ENCODE results near the gene HES4. TPM values are rescaled to one million over a fixed set of nuclear protein-coding genes. Genes with fewer than 3 reads are reported as not detected.

HES4 gene
- total RNA-seq, 1 experiment from 2014 or later, result 145 TPM

DNA sequence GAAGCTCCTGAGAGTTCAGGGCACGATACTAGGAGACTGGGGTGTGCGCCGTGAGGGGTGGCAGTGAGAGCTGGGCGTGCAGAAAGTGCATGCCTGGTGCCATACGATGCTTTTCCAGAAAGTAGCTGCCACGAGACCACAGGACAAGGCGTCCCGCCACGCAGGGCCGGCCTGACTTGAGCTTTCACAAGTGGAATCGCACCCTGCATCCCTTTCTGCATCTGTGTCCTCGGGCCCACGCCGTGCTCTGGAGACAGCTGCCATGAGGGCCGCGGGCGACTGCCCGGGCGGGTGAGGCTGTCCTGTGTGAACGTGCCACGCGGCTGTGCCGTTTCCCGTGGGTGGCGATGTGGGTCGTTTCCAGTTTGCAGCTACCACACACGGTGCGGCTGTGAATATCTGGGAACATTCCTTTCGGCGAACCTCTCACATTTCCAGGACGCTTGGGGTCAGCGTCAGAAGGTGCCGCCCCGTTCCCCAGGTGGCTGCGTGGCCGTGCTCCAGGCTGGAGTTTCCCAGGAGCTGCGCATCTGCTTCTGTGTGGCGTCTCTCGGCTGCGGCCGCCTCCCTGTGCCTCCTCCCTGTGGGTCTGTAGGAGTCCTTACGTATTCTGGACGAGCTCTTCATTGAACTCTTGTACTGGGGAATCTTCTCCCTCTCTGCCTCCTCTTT is 17.0 kb downstream of the HES4 start:
- H3K9me2 ChIP-seq (ENCODE audit: insufficient read depth), result no peaks in the 10 kb centered on the region
- no peak overlapping the region for H3K9ac ChIP-seq (ENCODE audit: low read length)
- intact Hi-C loops (cut with micrococcal nuclease), result loop anchor here (5.0 kb wide), 1 partner anchor 79 kb away; no protein-coding TSS in a partner anchor
- no peaks in the 10 kb centered on the region for H3K27me3 ChIP-seq (ENCODE audit: insufficient read depth, low read length)
- BruUV-seq (replicated peaks), result no TSS peak
- H4K20me1 ChIP-seq (ENCODE audit: insufficient read depth), result no peaks in the 10 kb centered on the region
- no peak overlapping the region for H3K4me2 ChIP-seq (ENCODE audit: low read length)
- POLR2A ChIA-PET, result interaction anchor here (1.6 kb wide), 1 partner anchor 81 kb away, joined by 5 read pairs; no protein-coding TSS in a partner anchor
- H3K79me2 ChIP-seq (ENCODE audit: insufficient read depth, low read length), result no peaks in the 10 kb centered on the region
- CTCF ChIA-PET, result interaction anchor here (0.8 to 2.8 kb wide), 2 partner anchors 81 to 309 kb away, joined by 4 to 18 read pairs; no protein-coding TSS in a partner anchor
- no peak overlapping the region for H3K27ac ChIP-seq (ENCODE audit: low read depth, low read length)
- TF ChIP-seq CEBPB (IDR thresholded peaks at IDR 0.05; ENCODE audit: low read depth) (no peak), ZFX (IDR thresholded peaks at IDR 0.05) (no peak)
- TF ChIP-seq, protein P1, sequence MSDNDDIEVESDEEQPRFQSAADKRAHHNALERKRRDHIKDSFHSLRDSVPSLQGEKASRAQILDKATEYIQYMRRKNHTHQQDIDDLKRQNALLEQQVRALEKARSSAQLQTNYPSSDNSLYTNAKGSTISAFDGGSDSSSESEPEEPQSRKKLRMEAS (IDR thresholded peaks at IDR 0.05), result no peak
- H2AFZ ChIP-seq (ENCODE audit: low read depth, low read length, poor library complexity, severe bottlenecking), result no peak overlapping the region
- no peak overlapping the region for H3K4me3 ChIP-seq (replicated peaks in 1 of 2; ENCODE audit: low read depth in 1 of 2, low read length in 2 of 2)
- H3K9me3 ChIP-seq (ENCODE audit: control insufficient read depth in 1 of 2, insufficient read depth in 1 of 2, low read depth in 1 of 2, low read length in 2 of 2), result no peaks in the 10 kb centered on the region
- ATAC-seq (no peak), DNase-seq (ENCODE audit: low read depth, low spot score) (no peak)
- H3K4me1 ChIP-seq (ENCODE audit: control insufficient read depth in 1 of 2, insufficient read depth in 2 of 2, low read length in 2 of 2), result peaks cover 2 to 5% of the 10 kb centered on the region in 2 experiments; a peak in 1 of 4 replicates
- no peaks in the 10 kb centered on the region for H3K36me3 ChIP-seq (ENCODE audit: control insufficient read depth in 1 of 2, insufficient read depth in 2 of 2, low read length in 2 of 2)
- RAD21 ChIA-PET (ENCODE audit: low non-redundant PET in 1 of 2, low total read pairs in 2 of 2, uncharacterized antibody in 2 of 2, unreplicated experiment in 2 of 2), result no interaction called here

DNA sequence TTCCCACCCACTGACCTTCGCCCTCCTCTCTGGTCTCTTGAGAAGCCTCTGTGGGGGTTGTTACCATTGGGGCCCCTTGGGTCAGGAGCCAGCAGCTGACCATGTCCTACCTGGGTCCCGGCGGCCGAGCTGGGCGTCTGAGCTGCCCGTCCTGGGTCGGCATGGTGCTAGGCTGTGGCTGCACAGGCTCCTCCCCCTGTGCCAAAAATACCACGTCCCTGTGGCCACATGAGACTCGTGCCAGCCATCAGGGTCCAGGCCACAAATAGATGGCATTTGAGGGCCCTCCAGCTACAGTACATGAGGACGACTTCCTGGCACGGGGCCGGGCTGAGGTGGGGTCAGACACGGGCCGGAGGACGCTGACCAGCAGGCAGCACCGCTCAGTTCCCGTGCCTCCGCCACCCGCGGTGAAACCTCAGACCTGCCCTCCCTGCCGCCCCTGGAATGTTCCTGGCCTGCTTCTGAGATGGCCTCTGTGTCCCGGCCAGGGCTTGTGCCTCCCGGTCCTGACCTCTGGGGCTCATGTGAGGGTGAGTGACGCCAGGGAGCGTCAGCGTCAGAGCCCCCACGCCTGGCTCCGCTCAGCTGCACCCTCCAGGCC is 17.8 kb downstream of the HES4 start, which contains the start of gene PERM1:
TSS of gene PERM1 (minus strand) at position 139 of the 604 bp plus-strand sequence. CDS start 1,064 bp downstream, outside the sequence.
- Histone ChIP-seq H3K4me1 (ENCODE audit: control insufficient read depth in 1 of 2, insufficient read depth in 2 of 2, low read length in 2 of 2) (peaks cover 2 to 5% of the 10 kb centered on the region in 2 experiments; a peak in 1 of 4 replicates), H3K9ac (ENCODE audit: low read length) (no peak within 1 kb of the TSS), H4K20me1 (ENCODE audit: insufficient read depth) (no peaks in the 10 kb centered on the region), H3K9me3 (ENCODE audit: control insufficient read depth in 1 of 2, insufficient read depth in 1 of 2, low read depth in 1 of 2, low read length in 2 of 2) (no peaks in the 10 kb centered on the region), H2AFZ (ENCODE audit: low read depth, low read length, poor library complexity, severe bottlenecking) (no peak within 1 kb of the TSS), H3K27me3 (ENCODE audit: insufficient read depth, low read length) (no peaks in the 10 kb centered on the region), H3K4me3 (replicated peaks in 1 of 2; ENCODE audit: low read depth in 1 of 2, low read length in 2 of 2) (no peak within 1 kb of the TSS), H3K4me2 (ENCODE audit: low read length) (no peak within 1 kb of the TSS), H3K79me2 (ENCODE audit: insufficient read depth, low read length) (no peaks in the 10 kb centered on the region), H3K36me3 (ENCODE audit: control insufficient read depth in 1 of 2, insufficient read depth in 2 of 2, low read length in 2 of 2) (no peaks in the 10 kb centered on the region), H3K9me2 (ENCODE audit: insufficient read depth) (no peaks in the 10 kb centered on the region), H3K27ac (ENCODE audit: low read depth, low read length) (no peak within 1 kb of the TSS)
- BruUV-seq (replicated peaks), result no TSS peak
- DNase-seq (ENCODE audit: low read depth, low spot score) (no peak), ATAC-seq (no peak)
- ChIA-PET CTCF (interaction anchor here (2.8 kb wide), 1 partner anchor 82 kb away, joined by 18 read pairs; no protein-coding TSS in a partner anchor), RAD21 (ENCODE audit: low non-redundant PET in 1 of 2, low total read pairs in 2 of 2, uncharacterized antibody in 2 of 2, unreplicated experiment in 2 of 2) (no interaction called here), POLR2A (no interaction called here)
- TF ChIP-seq TCF7L2 (IDR thresholded peaks at IDR 0.05; ENCODE audit: borderline replicate concordance, extremely low read depth, insufficient read depth, insufficient read length) (no peak), ELF1 (IDR thresholded peaks at IDR 0.05; ENCODE audit: borderline replicate concordance, low read depth) (no peak)
- intact Hi-C loops (cut with micrococcal nuclease), result loop anchor here (5.0 kb wide), 1 partner anchor 80 kb away; no protein-coding TSS in a partner anchor

All from HCT116 (cell line).